Erythroblast (primary cell): ENCODE measurements around the gene HEXIM1.

Experiments used
- GATA1 ChIP-seq: IDR thresholded peaks from 2 replicates; pipeline ENCODE4 v1.6.1; 2011; ENCODE audit warnings: low read depth, mild to moderate bottlenecking, control low read depth, low read length, moderate library complexity
- POLR2A ChIP-seq: IDR thresholded peaks from 2 replicates; pipeline ENCODE4 v1.6.1; 2011; ENCODE audit warnings: mild to moderate bottlenecking, low read length

- TF ChIP-seq POLR2A: no peak
- TF ChIP-seq GATA1: no peak
These were observed 9.3 kb upstream of the HEXIM1 start for GRCh38 chr17:45138911-45139532.
